ENCODE measurements around the gene PHC3. TPM values are rescaled to one million over a fixed set of nuclear protein-coding genes. Genes with fewer than 3 reads are reported as not detected.

The PHC3 gene, protein sequence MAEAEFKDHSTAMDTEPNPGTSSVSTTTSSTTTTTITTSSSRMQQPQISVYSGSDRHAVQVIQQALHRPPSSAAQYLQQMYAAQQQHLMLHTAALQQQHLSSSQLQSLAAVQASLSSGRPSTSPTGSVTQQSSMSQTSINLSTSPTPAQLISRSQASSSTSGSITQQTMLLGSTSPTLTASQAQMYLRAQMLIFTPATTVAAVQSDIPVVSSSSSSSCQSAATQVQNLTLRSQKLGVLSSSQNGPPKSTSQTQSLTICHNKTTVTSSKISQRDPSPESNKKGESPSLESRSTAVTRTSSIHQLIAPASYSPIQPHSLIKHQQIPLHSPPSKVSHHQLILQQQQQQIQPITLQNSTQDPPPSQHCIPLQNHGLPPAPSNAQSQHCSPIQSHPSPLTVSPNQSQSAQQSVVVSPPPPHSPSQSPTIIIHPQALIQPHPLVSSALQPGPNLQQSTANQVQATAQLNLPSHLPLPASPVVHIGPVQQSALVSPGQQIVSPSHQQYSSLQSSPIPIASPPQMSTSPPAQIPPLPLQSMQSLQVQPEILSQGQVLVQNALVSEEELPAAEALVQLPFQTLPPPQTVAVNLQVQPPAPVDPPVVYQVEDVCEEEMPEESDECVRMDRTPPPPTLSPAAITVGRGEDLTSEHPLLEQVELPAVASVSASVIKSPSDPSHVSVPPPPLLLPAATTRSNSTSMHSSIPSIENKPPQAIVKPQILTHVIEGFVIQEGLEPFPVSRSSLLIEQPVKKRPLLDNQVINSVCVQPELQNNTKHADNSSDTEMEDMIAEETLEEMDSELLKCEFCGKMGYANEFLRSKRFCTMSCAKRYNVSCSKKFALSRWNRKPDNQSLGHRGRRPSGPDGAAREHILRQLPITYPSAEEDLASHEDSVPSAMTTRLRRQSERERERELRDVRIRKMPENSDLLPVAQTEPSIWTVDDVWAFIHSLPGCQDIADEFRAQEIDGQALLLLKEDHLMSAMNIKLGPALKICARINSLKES
- total RNA-seq = 37.0 and 51.4 TPM in 2 replicates

DNA sequence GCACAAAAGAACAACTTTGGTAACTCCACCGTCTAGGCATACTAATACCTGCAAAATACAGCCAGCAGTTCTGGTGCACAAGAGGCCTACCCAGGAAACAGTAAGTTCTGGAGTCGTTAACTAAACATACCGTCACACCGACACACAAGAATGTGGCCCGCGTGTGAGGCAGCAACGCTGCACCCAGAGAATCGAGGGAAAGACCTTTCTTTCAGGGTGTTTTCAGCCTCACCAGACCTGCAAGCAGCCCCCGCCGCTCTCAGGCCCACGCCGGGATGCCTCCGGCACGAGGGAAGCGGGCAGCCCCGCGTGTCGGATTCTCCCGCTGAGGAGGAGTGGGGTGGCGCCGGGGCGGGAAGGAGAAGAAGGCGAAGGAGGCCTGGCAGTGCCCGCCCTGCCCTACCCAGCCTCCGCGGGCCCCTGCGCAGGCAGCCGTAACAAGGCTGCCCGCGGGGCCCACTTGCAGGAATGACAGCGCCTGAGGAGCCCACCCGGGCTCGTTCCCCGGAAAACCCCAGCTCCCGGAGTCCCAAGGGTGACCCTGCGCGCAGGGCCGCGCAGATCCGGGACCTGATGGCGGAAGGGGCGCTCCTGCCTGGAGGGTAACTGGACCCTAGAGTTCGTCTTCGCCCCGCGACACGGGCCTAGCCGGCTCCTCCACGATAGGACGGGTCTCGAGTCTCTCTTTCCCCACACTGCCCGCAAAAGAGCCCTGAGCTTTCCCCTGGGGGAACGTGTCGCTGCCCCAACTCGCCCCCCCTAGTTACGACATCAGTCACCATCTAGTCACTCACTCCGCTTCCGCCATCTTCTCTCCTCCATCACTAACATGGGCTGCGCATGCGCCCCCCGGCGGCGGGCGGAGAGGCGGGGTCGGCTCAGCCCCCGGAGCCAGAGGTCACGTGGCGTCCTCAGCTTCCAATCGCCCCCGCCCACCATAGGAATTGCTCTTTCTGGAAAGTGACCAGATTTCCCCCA is at the start of gene PHC3:
PHC3 (minus strand) TSS at position 826 of the 978 bp plus-strand sequence; CDS start at position 808, 18 bp downstream.
- TF ChIP-seq, protein P1, sequence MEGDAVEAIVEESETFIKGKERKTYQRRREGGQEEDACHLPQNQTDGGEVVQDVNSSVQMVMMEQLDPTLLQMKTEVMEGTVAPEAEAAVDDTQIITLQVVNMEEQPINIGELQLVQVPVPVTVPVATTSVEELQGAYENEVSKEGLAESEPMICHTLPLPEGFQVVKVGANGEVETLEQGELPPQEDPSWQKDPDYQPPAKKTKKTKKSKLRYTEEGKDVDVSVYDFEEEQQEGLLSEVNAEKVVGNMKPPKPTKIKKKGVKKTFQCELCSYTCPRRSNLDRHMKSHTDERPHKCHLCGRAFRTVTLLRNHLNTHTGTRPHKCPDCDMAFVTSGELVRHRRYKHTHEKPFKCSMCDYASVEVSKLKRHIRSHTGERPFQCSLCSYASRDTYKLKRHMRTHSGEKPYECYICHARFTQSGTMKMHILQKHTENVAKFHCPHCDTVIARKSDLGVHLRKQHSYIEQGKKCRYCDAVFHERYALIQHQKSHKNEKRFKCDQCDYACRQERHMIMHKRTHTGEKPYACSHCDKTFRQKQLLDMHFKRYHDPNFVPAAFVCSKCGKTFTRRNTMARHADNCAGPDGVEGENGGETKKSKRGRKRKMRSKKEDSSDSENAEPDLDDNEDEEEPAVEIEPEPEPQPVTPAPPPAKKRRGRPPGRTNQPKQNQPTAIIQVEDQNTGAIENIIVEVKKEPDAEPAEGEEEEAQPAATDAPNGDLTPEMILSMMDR (IDR thresholded peaks at IDR 0.05; ENCODE audit: insufficient read depth, low read depth, low read length) = peak; percentile 3
- DNase-seq (ENCODE audit: low read depth) = peak; percentile 90
- peak within 1 kb of the TSS; percentile 90 for H3K4me3 ChIP-seq (ENCODE audit: low read depth, low read length)

DNA sequence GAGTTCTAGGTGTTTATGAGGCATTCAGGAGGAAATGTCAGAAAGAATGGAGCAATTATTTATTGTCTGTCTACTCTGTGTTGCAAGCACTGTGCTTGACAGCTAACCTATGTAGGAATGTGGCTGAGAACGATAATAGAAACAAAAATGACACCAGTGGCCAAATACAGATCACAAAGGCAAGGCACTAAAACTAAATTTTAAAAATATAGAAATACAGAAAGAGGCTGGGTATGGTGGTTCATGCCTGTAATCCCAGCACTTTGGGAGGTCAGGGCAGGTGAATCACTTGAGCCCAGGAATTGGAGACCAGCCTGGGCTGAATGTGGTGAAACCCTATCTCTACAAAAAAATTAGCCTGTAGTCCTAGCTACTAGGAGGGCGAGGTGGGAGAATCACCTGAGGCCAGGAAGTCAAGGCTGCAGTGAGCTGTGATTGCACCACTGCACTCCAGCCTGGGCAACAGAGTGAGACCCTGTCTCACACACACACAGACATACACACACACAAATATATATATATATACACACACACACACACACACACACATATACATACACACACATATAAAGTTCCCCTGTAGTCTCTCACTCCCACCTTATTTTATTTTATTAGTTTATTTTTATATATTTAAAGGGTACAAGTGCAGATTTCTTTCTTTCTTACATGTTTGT is 46.7 kb upstream of the PHC3 start:
- DNase-seq (ENCODE audit: low read depth) = peak; percentile 28
- H3K4me3 ChIP-seq (ENCODE audit: low read depth, low read length) = no peak overlapping the region
- TF ChIP-seq, protein P1 (IDR thresholded peaks at IDR 0.05; ENCODE audit: insufficient read depth, low read depth, low read length) = no peak

DNA sequence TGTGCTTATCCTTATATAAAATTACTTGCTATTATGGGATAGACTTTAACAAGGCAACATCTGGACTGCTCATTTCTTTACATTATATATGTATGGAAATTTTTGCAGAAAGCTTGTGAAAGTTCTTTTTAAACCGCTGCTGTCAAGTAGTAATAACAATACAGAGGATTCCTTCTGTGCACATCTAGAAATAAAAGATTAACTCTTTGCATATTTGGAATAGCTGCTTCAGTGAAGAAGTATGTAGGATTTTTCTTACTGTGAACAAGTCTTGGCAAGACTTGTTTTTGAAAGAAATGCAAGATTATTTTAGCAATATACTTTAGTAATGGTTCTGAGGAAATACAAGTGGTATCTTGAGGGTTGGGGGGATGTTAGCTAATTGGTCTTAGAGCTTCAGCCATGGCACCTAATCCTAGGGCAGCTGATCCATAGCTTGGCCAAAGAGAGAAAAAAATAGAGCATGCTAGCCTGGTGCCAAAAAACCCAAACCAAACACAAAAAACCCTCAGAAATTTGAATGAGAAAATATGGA is 45.0 kb upstream of the PHC3 start:
- DNase-seq (ENCODE audit: low read depth) = peak; percentile 25

DNA sequence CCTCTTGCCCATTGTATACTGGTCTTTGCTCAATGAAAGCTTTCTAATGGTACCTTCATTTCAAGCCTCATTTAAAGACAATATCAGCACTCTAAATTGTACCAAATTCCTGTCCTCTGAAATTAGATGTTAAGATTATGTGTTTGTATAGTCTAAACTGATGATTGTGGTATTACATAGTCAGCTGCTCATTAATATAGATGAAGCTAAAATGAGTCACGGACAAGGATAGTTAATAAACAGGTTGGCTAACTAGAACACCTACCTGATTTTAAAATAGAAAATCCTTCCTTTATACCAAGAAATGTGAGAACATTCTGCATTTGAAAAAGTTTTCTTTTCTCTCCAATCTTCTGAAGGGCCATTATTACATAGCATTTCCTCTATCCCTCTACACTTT is 43.6 kb upstream of the PHC3 start:
- TF ChIP-seq, protein P1 (IDR thresholded peaks at IDR 0.05; ENCODE audit: insufficient read depth, low read depth, low read length) = no peak
- peak overlapping the region; percentile 48 for H3K4me3 ChIP-seq (ENCODE audit: low read depth, low read length)
- no peak for DNase-seq (ENCODE audit: low read depth)

More for the DNA sequence above, 45.0 kb upstream of the PHC3 start:
- TF ChIP-seq, protein P1 (IDR thresholded peaks at IDR 0.05; ENCODE audit: insufficient read depth, low read depth, low read length) = no peak
- peak overlapping the region; percentile 10 for H3K4me3 ChIP-seq (ENCODE audit: low read depth, low read length)

DNA sequence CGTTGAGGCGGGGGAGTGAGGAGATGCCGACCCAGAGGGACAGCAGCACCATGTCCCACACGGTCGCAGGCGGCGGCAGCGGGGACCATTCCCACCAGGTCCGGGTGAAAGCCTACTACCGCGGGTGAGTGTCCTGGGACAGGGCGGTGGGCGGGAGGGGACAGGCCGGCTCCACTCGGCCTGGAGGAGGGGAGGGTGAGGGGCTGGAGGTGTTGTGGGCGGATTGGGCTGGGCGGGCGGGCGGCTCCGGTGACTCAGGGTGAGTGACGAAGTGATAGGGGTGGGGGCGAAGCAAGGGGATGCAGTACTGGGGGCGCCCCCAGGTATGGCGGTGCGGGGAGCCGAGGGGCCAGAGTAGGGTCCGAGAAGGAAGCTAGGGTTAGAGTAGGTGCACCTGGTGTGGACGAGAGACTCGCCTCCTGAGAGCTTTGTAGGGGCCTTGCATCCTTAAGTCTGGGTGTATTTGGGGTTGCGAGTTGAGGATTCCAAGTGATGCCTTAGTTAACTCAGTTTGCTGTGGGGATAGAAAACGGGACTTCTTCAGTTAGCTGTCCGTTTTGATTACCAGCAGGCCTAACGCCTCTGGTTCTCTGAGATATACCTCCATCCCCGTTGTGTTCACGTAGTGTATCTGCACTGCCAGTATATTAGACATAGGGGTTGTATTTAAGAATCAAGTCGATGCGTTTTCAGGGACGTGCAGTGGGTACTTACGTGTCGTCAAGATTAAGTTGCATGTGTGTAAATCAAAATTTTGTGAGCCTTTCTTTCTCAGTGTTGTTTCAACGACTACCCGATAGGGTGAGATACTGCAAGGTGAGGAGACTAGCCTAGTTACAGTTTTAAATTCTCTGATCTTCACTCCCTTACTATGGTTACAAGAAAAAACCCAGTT is 41.4 kb upstream of the PHC3 start:
- peak; percentile 30 for DNase-seq (ENCODE audit: low read depth)
- TF ChIP-seq, protein P1 (IDR thresholded peaks at IDR 0.05; ENCODE audit: insufficient read depth, low read depth, low read length) = peak; percentile 22
- peak overlapping the region; percentile 90 for H3K4me3 ChIP-seq (ENCODE audit: low read depth, low read length)
